ENCODE data around the gene FANCC.

DNA sequence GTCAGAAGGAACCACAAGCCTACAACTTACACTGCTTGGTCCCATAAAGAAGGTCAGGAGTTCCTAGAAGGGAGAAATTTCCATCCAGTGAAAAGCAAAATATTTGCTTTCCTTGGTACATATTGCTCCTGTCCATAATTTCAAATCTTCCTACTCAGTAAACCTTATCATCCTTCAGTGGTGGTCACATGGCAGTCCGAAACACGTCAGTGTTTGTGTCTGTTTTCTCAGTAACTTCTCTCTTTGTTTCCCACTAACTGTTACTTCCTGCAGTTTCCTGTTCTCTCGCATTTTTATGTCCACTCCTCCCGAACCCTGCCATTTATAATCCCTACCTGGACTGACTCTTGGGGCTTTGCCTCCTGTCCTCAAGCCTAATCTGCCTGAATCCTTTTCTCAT lies 129.1 kb downstream of the FANCC start:
- TF ChIP-seq TCF12 (IDR thresholded peaks at IDR 0.05) (no peak), EP300 (IDR thresholded peaks at IDR 0.05; ENCODE audit: borderline replicate concordance in 1 of 2, low read depth in 1 of 2, low read length in 1 of 2) (no peak), RAD21 (IDR thresholded peaks at IDR 0.05; ENCODE audit: low read length) (no peak), GABPA (IDR thresholded peaks at IDR 0.05; ENCODE audit: low read depth) (no peak), FOXJ3 (CRISPR knock-in tag; IDR thresholded peaks at IDR 0.05) (no peak), TEAD4 (IDR thresholded peaks at IDR 0.05; ENCODE audit: borderline replicate concordance, insufficient read depth) (no peak), SIN3A (IDR thresholded peaks at IDR 0.05; ENCODE audit: borderline replicate concordance, low read depth, low read length) (no peak)
- TF ChIP-seq, protein P1, sequence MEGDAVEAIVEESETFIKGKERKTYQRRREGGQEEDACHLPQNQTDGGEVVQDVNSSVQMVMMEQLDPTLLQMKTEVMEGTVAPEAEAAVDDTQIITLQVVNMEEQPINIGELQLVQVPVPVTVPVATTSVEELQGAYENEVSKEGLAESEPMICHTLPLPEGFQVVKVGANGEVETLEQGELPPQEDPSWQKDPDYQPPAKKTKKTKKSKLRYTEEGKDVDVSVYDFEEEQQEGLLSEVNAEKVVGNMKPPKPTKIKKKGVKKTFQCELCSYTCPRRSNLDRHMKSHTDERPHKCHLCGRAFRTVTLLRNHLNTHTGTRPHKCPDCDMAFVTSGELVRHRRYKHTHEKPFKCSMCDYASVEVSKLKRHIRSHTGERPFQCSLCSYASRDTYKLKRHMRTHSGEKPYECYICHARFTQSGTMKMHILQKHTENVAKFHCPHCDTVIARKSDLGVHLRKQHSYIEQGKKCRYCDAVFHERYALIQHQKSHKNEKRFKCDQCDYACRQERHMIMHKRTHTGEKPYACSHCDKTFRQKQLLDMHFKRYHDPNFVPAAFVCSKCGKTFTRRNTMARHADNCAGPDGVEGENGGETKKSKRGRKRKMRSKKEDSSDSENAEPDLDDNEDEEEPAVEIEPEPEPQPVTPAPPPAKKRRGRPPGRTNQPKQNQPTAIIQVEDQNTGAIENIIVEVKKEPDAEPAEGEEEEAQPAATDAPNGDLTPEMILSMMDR (IDR thresholded peaks at IDR 0.05): no peak
- TF ChIP-seq, protein P2, sequence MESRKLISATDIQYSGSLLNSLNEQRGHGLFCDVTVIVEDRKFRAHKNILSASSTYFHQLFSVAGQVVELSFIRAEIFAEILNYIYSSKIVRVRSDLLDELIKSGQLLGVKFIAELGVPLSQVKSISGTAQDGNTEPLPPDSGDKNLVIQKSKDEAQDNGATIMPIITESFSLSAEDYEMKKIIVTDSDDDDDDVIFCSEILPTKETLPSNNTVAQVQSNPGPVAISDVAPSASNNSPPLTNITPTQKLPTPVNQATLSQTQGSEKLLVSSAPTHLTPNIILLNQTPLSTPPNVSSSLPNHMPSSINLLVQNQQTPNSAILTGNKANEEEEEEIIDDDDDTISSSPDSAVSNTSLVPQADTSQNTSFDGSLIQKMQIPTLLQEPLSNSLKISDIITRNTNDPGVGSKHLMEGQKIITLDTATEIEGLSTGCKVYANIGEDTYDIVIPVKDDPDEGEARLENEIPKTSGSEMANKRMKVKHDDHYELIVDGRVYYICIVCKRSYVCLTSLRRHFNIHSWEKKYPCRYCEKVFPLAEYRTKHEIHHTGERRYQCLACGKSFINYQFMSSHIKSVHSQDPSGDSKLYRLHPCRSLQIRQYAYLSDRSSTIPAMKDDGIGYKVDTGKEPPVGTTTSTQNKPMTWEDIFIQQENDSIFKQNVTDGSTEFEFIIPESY (IDR thresholded peaks at IDR 0.05; ENCODE audit: borderline replicate concordance, low read depth): no peak
- TF ChIP-seq, protein P3, sequence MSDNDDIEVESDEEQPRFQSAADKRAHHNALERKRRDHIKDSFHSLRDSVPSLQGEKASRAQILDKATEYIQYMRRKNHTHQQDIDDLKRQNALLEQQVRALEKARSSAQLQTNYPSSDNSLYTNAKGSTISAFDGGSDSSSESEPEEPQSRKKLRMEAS (IDR thresholded peaks at IDR 0.05; ENCODE audit: low read depth): no peak
